Measurements from ENCODE around the gene RAB42.
"Not testable (repeated sequence)": the region's sequence is repeated elsewhere in the genome, so short reads cannot be mapped to it uniquely, and the experiment has no call there.

RAB42 gene
- 0 to 0.07 reads per million in 2 donors for total RNA-seq

- peak; percentile 10 for DNase-seq
Measured at GRCh38 chr1:28591708-28592320, at the start of gene RAB42. Gene RAB42 (plus strand): TSS chr1:28592265. CDS start chr1:28592512, 247 bp downstream.

- no peak for DNase-seq
Measured at GRCh38 chr1:28545246-28545628, 46.8 kb upstream of the RAB42 start.

- DNase-seq = no peak
Measured at GRCh38 chr1:28548318-28548717, 43.7 kb upstream of the RAB42 start.

GRCh38 chr1:28551381-28551780 is 40.7 kb upstream of the RAB42 start:
- DNase-seq = no peak

- DNase-seq = peak; percentile 95
Measured at GRCh38 chr1:28552758-28553663, 39.1 kb upstream of the RAB42 start, which contains the start of gene TRNAU1AP. Gene TRNAU1AP (plus strand): TSS chr1:28553085. CDS start chr1:28553111, 26 bp downstream.

GRCh38 chr1:28560886-28561285 is 31.2 kb upstream of the RAB42 start:
- no peak for DNase-seq

GRCh38 chr1:28564310-28564709 is 27.8 kb upstream of the RAB42 start:
- DNase-seq = no peak

- no peak for DNase-seq
Measured at GRCh38 chr1:28565040-28565439, 27.0 kb upstream of the RAB42 start.

- no peak for DNase-seq
Measured at GRCh38 chr1:28565726-28566125, 26.3 kb upstream of the RAB42 start.

- DNase-seq = no peak
Measured at GRCh38 chr1:28566931-28567330, 25.1 kb upstream of the RAB42 start.

- DNase-seq = no peak
Measured at GRCh38 chr1:28571911-28572310, 20.2 kb upstream of the RAB42 start.

- not testable (repeated sequence) for DNase-seq
Measured at GRCh38 chr1:28572891-28573290, 19.2 kb upstream of the RAB42 start.

GRCh38 chr1:28573564-28573963 is 18.5 kb upstream of the RAB42 start:
- DNase-seq = no peak

GRCh38 chr1:28577052-28577678 is 14.9 kb upstream of the RAB42 start:
- no peak for DNase-seq

- no peak for DNase-seq
Measured at GRCh38 chr1:28577738-28578536, 14.1 kb upstream of the RAB42 start.

GRCh38 chr1:28578696-28579218 is 13.3 kb upstream of the RAB42 start:
- no peak for DNase-seq

GRCh38 chr1:28579401-28579800 is 12.7 kb upstream of the RAB42 start:
- no peak for DNase-seq

GRCh38 chr1:28580722-28581530 is 11.1 kb upstream of the RAB42 start:
- DNase-seq = peak; percentile 43

- peak; percentile 90 for DNase-seq
Measured at GRCh38 chr1:28581531-28582247, 10.4 kb upstream of the RAB42 start.

GRCh38 chr1:28582248-28582615 is 9.8 kb upstream of the RAB42 start:
- DNase-seq = no peak

All from T-helper 9 cell (primary cell).